Measurements from ENCODE around the gene IGSF6. TPM values are rescaled to one million over a fixed set of nuclear protein-coding genes. Genes with fewer than 3 reads are reported as not detected.
A peak's percentile ranks its signal among the peaks of the same experiment; 100 is the strongest.
"Not testable (repeated sequence)": the region's sequence is repeated elsewhere in the genome, so short reads cannot be mapped to it uniquely, and the experiment has no call there.

IGSF6 gene
- total RNA-seq, 2 experiments from 2014 or later = 0.20 TPM; not detected in 1

GRCh38 chr16:21611198-21611555 is 41.2 kb downstream of the IGSF6 start:
- H3K4me1 Mint-ChIP-seq (ENCODE audit: low read depth) = peaks cover 88% of the 10 kb centered on the region
- TF ChIP-seq CTCF (IDR thresholded peaks at IDR 0.05) = no peak
- H3K9me3 Mint-ChIP-seq = peaks cover 2% of the 10 kb centered on the region
- CTCF ChIA-PET = interaction anchor here (1.0 to 3.8 kb wide), 10 partner anchors 9 to 97 kb away, joined by 3 to 16 read pairs (median 6); no protein-coding TSS in a partner anchor
- no peaks in the 10 kb centered on the region for H3K27me3 Mint-ChIP-seq
- intact Hi-C loops (cut with micrococcal nuclease) = loop anchor here (5.0 kb wide), 1 partner anchor 36 kb away; no protein-coding TSS in a partner anchor
- H3K36me3 Mint-ChIP-seq (ENCODE audit: low read depth) = peaks cover 30% of the 10 kb centered on the region
- POLR2A ChIA-PET = no interaction called here
- ATAC-seq = no peak
- DNase-seq = no peak
- H3K4me3 Mint-ChIP-seq = peak overlapping the region; percentile 34
- peak overlapping the region; percentile 90 for H3K27ac Mint-ChIP-seq

GRCh38 chr16:21610766-21611165 is 41.6 kb downstream of the IGSF6 start:
- CTCF ChIA-PET = interaction anchor here (1.0 to 3.8 kb wide), 11 partner anchors 8 to 97 kb away, joined by 3 to 16 read pairs (median 6); no protein-coding TSS in a partner anchor
- Mint-ChIP-seq H3K36me3 (ENCODE audit: low read depth) (peaks cover 27% of the 10 kb centered on the region), H3K4me3 (no peak overlapping the region), H3K27me3 (no peaks in the 10 kb centered on the region), H3K9me3 (peaks cover 2% of the 10 kb centered on the region), H3K27ac (no peak overlapping the region), H3K4me1 (ENCODE audit: low read depth) (peaks cover 87% of the 10 kb centered on the region)
- DNase-seq (no peak), ATAC-seq (no peak)
- intact Hi-C loops (cut with micrococcal nuclease) = loop anchor here (5.0 kb wide), 1 partner anchor 37 kb away; no protein-coding TSS in a partner anchor
- TF ChIP-seq CTCF (IDR thresholded peaks at IDR 0.05) = no peak
- POLR2A ChIA-PET = no interaction called here

- ATAC-seq (no peak), DNase-seq (no peak)
- TF ChIP-seq CTCF (IDR thresholded peaks at IDR 0.05) = no peak
- Mint-ChIP-seq H3K27me3 (no peaks in the 10 kb centered on the region), H3K4me1 (ENCODE audit: low read depth) (peaks cover 86% of the 10 kb centered on the region), H3K9me3 (peaks cover 2% of the 10 kb centered on the region), H3K27ac (no peak overlapping the region), H3K36me3 (ENCODE audit: low read depth) (peaks cover 20% of the 10 kb centered on the region), H3K4me3 (no peak overlapping the region)
- intact Hi-C loops (cut with micrococcal nuclease) = loop anchor here (5.0 kb wide), 1 partner anchor 37 kb away; no protein-coding TSS in a partner anchor
- ChIA-PET POLR2A (interaction anchor here (1.4 to 2.9 kb wide), 4 partner anchors 8 to 31 kb away, joined by 3 to 18 read pairs (median 5); partner anchors contain the start of gene METTL9), CTCF (interaction anchor here (1.0 to 3.8 kb wide), 9 partner anchors 9 to 98 kb away, joined by 3 to 16 read pairs (median 7); no protein-coding TSS in a partner anchor)
Measured at GRCh38 chr16:21610006-21610544, 42.3 kb downstream of the IGSF6 start.

- Mint-ChIP-seq H3K27me3 (no peaks in the 10 kb centered on the region), H3K4me3 (peak overlapping the region; percentile 18), H3K36me3 (ENCODE audit: low read depth) (peaks cover 11% of the 10 kb centered on the region), H3K9me3 (peaks cover 2% of the 10 kb centered on the region), H3K4me1 (ENCODE audit: low read depth) (peaks cover 85% of the 10 kb centered on the region), H3K27ac (peak overlapping the region; percentile 68)
- intact Hi-C loops (cut with micrococcal nuclease) = no loop called here
- POLR2A ChIA-PET = interaction anchor here (0.7 to 2.9 kb wide), 9 partner anchors 7 to 89 kb away, joined by 3 to 18 read pairs (median 3); partner anchors contain the start of gene METTL9
- no peak for TF ChIP-seq CTCF (IDR thresholded peaks at IDR 0.05)
- ATAC-seq = peak; percentile 34
- CTCF ChIA-PET = interaction anchor here (1.0 to 3.8 kb wide), 9 partner anchors 8 to 100 kb away, joined by 3 to 16 read pairs (median 5); no protein-coding TSS in a partner anchor
- DNase-seq = peak; percentile 59
Measured at GRCh38 chr16:21608639-21609328, 43.6 kb downstream of the IGSF6 start.

GRCh38 chr16:21605848-21606247 is 46.6 kb downstream of the IGSF6 start:
- ATAC-seq; intact Hi-C loops (cut with micrococcal nuclease); H3K4me3 Mint-ChIP-seq; H3K27me3 Mint-ChIP-seq; DNase-seq; H3K36me3 Mint-ChIP-seq (ENCODE audit: low read depth); H3K9me3 Mint-ChIP-seq: not testable (repeated sequence)
- peak overlapping the region; percentile 20 for H3K27ac Mint-ChIP-seq
- ChIA-PET CTCF (interaction anchor here (1.2 to 6.3 kb wide), 6 partner anchors 11 to 52 kb away, joined by 3 to 36 read pairs (median 6); no protein-coding TSS in a partner anchor), POLR2A (interaction anchor here (1.0 kb wide), 1 partner anchor 38 kb away, joined by 6 read pairs; no protein-coding TSS in a partner anchor)
- H3K4me1 Mint-ChIP-seq (ENCODE audit: low read depth) = peaks cover 88% of the 10 kb centered on the region
